Measurements from ENCODE around the gene WDR20.
"Not testable (repeated sequence)": the region's sequence is repeated elsewhere in the genome, so short reads cannot be mapped to it uniquely, and the experiment has no call there.

GRCh38 chr14:102172721-102173120 lies 33.0 kb downstream of the WDR20 start:
- TF ChIP-seq CTCF, POLR2AphosphoS5, POLR2A (IDR thresholded peaks at IDR 0.05): not testable (repeated sequence)
